ENCODE measurements around the gene PHACTR1.

- TF ChIP-seq EZH2 (IDR thresholded peaks at IDR 0.05; ENCODE audit: insufficient read depth, poor library complexity, severe bottlenecking) (no peak), EZH2phosphoT487 (IDR thresholded peaks at IDR 0.05; ENCODE audit: insufficient read depth, low read depth) (no peak)
These were observed 449.7 kb downstream of the PHACTR1 start for GRCh38 chr6:13166269-13166668.

Data from GM23248 (cell line).